Right lobe of liver (tissue), 4 donors: ENCODE measurements around the gene TGFBR3L.

Source experiments
- POLR2A ChIP-seq: fragments of 450-650 bp; IDR thresholded peaks from one replicate; pipeline ENCODE4 v1.6.1; 2017; ENCODE audit warnings: antibody characterized with exemption, mild to moderate bottlenecking
- TF ChIP-seq, protein P1 (sequence below), 4 donors: fragments of 200-600 bp in 3 of 4; fragments of 450-650 bp in 1 of 4; IDR thresholded peaks; one replicate each; pipeline versions ENCODE4 v1.5.1 to v1.8.0; 2016 to 2022; ENCODE audit warnings: antibody characterized with exemption in 4 of 4, mild to moderate bottlenecking in 2 of 4
- donor health status: DM: no; HTN: no; CAD: no.
- donor health status: DM: no; HTN: no; CAD: no.
- donor health status: DM: no; HTN: yes; CAD: no.

DNA sequence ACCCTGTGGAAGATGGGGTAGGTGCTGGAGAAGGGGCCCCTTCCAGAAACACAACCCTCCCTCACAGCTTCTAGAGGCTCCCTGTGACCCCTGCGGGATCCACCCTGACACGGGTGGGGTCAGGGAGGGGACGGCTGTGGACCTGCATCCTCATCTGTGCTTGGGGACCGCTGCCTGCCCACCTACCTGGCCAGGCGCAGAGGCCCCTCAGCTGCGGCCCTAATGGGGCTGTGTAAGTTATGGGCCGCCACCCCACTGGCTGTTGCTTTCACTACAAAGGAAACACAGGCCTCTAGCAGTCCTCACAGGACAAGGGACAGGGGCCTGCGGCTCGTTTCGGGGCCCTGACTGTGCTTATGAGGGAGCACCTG is 18.3 kb downstream of the TGFBR3L start:
- TF ChIP-seq, protein P1, sequence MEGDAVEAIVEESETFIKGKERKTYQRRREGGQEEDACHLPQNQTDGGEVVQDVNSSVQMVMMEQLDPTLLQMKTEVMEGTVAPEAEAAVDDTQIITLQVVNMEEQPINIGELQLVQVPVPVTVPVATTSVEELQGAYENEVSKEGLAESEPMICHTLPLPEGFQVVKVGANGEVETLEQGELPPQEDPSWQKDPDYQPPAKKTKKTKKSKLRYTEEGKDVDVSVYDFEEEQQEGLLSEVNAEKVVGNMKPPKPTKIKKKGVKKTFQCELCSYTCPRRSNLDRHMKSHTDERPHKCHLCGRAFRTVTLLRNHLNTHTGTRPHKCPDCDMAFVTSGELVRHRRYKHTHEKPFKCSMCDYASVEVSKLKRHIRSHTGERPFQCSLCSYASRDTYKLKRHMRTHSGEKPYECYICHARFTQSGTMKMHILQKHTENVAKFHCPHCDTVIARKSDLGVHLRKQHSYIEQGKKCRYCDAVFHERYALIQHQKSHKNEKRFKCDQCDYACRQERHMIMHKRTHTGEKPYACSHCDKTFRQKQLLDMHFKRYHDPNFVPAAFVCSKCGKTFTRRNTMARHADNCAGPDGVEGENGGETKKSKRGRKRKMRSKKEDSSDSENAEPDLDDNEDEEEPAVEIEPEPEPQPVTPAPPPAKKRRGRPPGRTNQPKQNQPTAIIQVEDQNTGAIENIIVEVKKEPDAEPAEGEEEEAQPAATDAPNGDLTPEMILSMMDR (IDR thresholded peaks at IDR 0.05), result no peak
- TF ChIP-seq POLR2A, result no peak
